NCI-H146 (cell line): ENCODE data around the gene ZNF844.
"Not testable (repeated sequence)": the region's sequence is repeated elsewhere in the genome, so short reads cannot be mapped to it uniquely, and the experiment has no call there.

Source experiments
- DNase-seq: peaks from one replicate; lab custom pipeline; 2025; lab: John Stamatoyannopoulos, UW

ZNF844 gene

DNA sequence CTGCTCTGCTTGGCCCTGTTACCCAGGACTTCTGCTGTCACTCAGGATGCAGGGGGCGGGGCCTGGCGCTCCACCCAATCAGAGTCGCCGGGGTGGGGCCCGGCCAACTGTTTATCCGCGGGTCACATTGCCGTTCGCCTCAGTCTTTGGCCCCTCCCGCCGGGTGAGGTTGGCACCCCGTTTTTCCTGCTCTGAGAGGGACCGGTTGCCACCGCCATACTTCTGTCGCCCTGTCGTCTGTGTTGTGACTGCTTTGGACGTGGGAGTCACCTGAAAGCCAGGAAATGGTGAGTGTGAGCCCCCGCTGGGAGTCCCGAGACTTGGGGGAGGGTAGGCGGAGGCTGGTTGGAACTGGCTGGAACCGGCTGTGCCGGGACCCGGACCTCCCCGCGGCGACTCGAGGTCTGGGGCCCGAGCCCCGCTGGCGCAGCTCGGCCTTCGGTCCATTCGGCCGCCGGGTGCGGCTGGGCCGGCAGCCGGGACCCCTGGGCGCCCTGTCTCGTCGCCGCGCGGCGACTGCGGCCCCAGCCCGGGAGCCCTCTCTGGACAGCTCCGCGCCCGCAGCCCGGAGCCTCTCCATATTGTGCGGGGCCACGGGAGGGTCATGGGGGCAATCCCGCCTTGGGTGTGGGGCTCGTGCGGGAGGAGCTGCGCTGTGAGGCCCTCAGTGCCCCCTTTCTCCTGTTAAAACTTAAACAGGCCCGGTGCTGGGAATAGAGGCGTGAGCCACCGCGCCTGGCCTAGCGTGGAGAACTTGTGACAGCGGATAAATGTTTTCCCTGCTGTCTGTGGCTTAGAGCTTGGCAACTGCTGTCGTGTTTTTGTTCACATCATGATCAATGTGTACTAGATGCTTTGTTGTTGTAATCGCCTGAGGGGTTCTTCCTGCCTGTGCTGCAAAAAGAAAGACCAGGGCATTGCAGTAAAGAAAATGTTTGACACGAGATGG lies at the start of gene ZNF844:
ZNF844 (plus strand) TSS at position 142 of the 949 bp plus-strand sequence; CDS start at position 285, 143 bp downstream.
- DNase-seq: peak; percentile 96

DNA sequence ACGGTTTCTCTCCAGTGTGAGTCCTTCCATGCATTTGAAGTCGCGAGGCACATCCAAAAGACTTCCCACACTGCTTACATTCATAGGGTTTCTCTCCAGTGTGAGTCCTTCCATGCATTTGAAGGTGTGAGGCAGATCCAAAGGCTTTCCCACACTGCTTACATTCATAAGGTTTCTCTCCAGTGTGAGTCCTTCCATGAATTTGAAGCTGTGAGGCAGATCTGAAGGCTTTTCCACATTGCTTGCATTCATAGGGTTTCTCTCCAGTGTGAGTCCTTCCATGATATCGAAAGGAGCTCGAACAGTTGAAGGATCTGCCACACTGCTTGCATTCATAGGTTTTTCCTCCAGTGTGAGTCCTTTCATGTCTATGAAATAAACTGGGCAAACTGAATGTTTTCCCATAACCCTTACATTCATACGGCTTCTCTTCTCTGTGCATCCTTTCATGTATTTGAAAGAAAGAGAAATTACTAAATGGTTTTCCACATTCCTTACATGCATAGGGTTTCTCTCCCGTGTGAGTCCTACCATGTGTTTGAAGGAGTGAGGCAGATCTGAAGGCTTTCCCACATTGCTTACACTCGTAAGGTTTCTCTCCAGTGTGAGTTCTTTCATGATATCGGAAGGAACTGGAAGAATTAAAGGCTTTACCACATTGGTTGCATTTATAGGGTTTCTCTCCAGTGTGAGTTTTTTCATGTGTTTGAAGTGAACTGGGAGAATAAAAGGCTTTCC lies 49.3 kb upstream of the ZNF844 start:
- no peak for DNase-seq

DNA sequence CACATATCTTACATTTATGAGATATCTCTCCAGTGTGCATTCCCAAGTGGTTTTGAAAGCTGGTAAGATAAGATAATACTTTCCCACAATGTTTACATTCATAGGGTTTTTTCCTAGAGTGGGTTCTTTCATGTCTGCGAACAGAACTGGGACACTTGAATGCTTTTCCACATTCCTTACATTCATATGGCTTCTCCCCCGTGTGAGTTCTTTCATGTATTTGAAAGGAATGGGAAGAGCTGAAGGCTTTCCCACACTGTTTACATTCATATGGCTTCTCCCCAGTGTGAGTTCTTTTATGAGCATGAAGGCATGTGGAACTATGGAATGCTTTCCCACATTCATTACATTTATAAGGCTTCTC lies 48.8 kb upstream of the ZNF844 start:
- DNase-seq: no peak

DNA sequence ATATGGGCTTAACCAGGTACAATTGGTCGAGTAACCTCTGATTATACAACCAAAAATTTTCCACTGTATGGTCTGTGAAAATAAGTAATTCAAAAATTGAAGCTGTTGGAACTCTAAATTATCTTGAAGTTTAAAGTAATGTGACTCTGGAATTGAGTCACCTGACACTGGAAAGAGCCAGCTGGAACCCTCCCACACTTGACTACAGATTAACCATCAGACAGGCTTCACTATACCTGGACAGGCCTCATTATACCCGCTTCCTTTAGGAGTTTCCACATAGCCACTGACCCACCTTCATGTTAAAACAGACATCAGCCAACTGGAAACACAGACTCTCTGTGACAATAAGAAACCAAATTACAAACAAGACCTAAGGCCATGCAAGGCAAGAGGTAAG lies 30.3 kb upstream of the ZNF844 start:
- no peak for DNase-seq

DNA sequence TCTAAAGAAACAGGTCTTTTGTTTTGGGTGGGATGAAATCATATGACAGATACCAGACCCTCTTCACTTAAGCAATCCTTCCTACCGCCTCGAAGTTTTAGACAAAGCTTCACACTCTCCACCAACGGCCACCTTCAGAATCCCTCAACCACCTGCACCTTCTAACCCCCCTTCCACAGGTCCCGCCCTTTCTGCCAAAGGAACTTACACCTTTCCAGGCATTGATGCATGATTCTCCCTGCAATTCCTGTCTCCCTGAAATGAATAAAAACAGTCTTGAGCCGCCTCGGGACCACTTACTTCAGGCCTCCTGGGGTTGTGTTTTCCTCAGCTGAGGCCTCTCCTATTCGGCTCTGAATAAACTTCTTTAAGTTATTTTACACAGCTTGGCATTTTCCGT lies 29.9 kb upstream of the ZNF844 start:
- DNase-seq: peak; percentile 8

DNA sequence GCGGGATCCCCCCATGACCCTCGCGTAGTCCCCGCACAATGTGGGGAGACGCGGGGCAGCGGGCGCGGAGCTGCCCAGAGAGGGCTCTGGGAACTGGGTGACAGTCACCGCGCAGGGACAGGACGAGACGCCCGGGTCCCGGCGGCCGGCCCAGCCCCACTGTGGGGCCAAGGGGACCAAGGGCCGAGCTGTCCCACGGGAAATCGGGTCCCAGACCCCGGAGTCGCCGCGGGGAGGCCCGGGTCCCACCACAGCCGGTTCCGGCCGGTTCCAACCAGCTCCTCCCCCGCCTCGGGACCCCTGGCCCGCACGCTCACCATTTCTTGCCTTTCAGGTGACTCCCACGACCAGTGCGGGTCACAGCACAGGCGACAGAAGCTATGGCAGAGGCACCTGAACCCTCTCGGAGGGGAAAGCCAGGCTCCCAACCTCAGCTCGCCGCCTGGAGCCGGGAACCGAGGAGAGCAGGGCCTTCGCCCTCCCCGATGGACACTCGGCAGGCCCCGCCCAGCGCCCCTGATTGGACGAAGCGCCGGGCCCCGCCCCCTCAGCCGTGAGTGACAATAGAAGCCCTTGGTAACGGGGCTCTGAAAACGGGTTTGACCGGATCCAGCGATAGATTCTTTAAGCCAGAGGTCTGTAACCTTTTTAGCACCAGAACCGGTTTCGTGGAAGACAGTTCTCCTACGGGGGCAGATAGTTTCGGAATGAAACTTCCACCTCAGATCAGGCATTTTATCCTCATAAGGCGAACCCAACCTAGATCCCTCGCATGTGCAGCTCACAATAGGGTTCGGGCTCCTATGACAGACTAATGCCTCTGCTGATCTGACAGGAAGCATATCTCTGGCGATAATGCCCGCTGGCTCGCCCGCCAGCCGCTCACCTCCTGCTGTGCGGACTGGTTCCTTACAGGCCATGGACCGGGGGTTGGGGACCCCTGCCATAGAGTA lies 29.0 kb upstream of the ZNF844 start, which contains the start of gene ZNF433:
ZNF433 (minus strand) TSS at position 460 of the 953 bp plus-strand sequence; CDS start at position 320, 140 bp downstream.
- DNase-seq: peak; percentile 98

DNA sequence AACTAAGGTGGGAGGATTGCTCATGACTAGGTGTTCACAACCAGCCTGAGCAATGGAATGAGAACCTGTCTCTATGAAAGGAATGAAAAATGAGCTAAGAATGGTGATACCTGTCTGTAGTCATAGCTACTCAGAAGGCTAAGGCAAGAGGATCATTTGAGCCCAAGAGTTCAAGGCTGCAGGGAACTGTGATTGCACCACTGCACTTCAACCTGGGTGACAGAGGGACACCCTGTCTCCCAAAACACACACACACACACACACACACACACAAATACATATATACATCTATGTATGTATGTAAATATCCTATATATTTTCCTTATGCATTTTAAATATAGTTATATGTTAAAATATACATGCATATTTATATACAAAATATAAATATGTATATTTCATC lies 21.6 kb upstream of the ZNF844 start:
- no peak for DNase-seq

DNA sequence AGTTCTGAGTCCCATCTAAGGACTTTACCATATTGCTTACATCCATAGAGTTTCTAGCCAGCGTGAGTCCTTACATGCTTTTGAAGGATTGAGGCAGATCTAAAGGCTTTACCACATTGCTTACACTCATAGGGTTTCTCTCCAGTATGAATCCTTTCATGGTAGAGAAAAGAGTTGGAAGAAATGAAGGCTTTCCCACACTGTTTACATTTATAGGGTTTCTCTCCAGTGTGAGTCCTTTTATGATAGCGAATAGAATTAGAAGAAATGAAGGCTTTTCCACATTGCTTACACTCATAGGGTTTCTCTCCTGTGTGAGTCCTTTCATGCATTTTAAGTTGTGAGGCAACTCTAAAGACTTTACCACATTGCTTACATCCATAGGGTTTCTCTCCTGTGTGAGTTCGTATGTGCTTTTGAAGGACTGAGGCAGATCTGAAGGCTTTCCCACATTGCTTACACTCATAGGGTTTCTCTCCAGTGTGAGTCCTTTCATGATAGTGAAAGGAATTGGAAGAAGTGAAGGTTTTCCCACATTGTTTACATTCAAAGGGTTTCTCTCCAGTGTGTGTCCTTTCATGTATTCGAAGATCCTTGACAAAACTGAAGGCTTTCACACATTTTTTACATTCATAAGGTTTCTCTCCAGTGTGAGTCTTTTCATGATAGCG lies 20.6 kb upstream of the ZNF844 start:
- no peak for DNase-seq

DNA sequence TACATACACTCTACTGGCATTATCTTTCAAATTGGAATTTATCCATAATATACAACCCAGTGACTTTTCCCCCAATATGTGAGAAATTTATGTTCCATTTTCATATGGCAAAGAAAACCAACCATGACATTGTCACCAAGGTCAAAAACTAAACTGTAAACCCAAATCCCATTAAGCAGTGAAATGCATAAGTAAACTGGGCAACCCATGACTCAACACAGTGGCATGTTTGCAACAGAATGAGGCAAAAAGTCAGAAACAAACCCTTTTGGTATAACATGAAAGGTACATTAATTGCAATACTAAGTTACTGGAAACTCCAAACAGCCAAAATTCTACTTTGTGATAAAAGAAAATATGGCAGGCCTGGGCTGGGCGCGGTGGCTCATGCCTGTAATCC lies 16.7 kb upstream of the ZNF844 start:
- no peak for DNase-seq

DNA sequence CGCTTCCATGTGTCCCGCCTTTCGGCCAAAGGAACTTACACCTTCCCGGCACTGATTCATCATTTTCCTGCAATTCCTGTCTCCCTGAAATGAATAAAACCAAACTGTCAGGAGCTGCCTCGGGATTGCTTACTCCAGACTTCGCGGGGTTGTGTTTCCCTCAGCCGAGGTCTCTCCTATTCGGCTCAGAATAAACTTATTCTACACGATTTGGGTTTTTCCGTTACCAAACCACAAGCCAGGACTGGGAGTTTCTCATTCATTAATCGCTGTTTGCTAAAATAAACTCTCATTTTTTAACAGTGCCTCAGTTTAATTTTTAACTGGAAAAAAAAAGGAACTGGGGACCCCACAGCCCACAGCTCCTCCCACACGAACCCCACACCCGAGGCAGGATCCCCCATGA lies 12.4 kb upstream of the ZNF844 start:
- DNase-seq: peak; percentile 34

DNA sequence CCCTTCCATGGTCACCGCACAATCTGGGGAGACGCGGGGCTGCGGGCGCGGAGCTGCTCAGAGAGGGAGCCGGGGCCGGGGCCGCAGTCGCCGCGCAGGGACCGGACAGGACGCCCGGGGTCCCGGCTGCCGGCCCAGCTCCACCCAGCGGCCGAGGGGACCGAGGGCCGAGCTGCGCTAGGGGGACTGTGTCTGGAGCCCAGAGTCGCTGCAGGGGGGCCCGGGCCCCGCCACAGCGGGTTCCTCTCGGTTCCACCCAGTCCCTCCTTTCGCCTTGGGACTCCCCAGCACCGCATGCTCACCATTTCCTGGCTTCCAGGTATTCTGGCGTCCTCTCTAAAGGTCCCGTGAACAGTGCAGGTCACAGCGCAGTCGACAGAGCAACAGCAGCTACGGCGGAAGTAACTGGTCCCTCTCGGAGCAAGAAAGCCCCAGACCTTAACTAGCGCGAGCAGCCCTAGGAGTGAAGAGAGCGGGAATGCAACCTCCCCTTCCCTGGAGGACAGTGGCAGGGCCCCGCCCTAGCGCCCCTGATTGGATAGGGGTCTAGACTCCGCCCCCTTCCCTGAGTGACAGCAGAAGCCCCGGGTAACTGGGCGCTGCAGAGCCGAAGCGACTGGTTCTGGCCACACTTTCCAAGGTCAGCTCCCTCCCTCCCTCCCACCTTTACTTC lies 11.9 kb upstream of the ZNF844 start, which contains the start of gene ZNF878:
ZNF878 (minus strand) TSS at position 465 of the 673 bp plus-strand sequence; CDS start at position 305, 160 bp downstream.
- peak; percentile 99 for DNase-seq

DNA sequence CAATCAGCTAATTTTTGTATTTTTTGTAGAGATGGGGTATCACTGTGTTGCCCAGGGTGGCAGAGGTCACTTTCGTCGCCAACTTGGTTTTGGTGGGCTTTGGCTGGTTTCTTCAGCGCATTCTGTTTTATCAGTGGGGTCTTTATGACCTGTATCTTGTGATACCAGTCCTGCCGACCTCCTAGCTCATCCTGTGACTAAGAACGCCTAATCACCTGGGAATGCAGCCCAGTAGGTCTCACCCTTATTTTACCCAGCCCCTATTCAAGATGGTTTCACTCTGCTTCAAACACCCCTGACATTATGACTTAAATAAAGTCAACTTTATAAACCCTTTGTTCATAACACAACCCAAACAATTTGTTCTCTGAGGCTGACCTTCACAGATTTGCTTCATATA lies 8.7 kb upstream of the ZNF844 start:
- no peak for DNase-seq

DNA sequence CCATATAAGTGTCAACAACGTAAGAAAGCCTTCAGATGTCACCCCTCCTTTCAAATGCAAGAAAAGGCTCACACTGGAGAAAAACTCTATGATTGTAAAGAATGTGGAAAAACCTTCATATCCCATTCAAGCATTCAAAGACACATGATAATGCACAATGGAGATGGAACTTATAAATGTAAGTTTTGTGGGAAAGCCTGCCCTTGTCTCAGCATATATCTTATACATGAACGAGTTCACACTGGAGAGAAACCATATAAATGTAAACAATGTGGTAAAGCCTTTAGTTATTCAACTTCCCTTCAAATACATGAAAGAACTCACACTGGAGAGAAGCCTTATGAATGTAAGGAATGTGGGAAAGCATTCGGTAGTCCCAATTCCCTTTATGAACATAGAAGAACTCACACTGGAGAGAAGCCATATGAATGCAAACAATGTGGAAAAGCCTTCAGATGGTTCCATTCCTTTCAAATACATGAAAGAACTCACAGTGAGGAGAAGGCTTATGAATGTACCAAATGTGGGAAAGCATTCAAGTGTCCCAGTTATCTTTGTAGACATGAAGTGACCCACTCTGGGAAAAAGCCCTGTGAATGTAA lies 11.1 kb downstream of the ZNF844 start:
- no peak for DNase-seq

DNA sequence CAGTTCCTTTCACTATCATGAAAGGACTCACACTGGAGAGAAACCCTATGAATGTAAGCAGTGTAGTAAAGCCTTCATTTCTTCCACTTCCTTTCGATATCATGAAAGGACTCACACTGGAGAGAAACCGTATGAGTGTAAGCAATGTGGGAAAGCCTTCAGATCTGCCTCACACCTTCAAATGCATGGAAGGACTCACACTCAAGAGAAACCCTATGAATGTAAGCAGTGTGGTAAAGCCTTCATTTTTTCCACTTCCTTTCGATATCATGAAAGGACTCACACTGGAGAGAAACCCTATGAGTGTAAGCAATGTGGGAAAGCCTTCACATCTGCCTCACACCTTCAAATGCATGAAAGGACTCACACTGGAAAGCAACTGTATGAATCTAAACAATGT lies 11.8 kb downstream of the ZNF844 start:
- DNase-seq: not testable (repeated sequence)

DNA sequence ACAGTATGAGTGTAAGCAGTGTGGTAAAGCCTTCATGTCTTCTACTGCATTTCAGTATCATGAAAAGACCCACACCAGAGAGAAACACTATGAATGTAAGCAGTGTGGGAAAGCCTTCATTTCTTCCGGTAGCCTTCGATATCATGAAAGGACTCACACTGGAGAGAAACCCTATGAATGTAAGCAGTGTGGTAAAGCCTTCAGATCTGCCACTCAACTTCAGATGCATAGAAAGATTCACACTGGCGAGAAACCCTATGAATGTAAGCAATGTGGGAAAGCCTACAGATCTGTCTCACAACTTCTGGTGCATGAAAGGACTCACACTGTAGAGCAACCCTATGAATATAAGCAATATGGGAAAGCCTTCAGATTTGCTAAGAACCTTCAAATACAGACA lies 12.8 kb downstream of the ZNF844 start:
- DNase-seq: no peak

DNA sequence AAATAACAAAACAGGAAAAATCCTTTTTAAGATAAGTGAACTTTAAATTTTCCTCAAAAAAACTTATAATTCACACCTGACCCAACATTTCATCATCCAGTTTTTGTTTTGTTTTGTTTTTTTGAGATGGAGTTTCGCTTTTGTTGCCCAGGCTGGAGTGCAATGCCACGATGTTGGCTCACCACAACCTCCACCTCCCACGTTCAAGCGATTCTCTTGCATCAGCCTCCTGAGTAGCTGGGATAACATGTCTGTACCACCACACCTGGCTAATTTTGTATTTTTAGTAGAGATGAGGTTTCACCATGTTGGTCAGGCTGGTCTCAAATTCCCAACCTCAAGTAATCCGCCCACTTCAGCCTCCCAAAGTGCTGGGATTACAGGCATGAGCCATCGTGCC lies 18.8 kb downstream of the ZNF844 start:
- not testable (repeated sequence) for DNase-seq

DNA sequence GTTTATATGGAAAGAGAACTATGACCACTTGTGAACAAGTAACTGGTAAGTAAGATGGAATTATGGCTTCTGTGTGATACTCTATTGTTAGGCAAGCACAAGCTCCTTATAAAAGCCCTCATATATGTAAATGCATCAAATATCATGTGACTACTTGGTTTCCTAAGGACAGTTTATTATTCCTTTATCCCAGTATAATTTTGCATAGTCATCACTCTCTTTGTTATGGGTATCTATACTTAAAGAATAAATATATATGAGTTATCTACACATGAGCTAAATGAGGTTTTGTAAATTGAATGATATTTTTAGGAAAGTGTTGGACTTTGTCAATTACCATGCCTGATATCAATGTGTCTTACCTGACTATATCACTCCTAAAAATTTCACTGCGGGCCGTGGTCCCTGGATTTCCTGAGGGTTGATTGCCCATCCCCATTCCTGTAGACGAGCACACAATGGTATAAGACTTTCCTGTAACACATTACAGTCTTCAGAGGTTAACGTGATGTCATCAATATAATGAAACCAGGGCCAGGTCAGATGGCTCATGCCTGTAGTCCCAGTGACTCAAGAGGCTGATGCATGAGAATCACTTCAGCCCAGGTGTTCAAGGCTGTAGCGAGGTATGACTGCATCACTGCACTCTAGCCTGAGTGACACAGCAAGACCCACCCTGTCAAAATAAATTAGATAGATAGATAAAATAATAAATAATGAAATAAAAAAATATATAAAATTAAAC lies 20.7 kb downstream of the ZNF844 start:
- DNase-seq: no peak

DNA sequence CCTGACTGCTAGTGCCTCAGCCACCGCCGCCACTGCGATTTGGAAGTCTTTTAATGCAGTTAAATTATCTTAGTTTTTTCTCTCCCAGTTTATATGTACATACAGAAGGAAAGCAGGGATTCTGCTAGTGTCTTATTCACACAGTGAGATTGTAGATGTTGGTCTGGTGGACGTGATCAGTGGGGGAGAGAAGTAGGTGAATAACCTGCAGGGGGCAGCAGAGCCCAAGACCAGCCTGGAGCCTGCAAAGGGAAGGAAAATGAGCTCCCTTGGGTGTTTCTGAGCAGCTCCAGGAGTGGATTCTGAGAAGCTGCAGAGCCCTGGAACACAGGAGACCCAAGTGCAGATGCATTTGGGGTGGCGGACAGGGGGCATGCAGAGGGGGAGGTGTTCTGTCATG lies 26.3 kb downstream of the ZNF844 start:
- DNase-seq: peak; percentile 79
